Keratinocyte (primary cell): ENCODE results near the gene DMBX1. TPM values are rescaled to one million over a fixed set of nuclear protein-coding genes. Genes with fewer than 3 reads are reported as not detected.
A peak's percentile ranks its signal among the peaks of the same experiment; 100 is the strongest.

ENCODE experiments used
- DNase-seq: peaks from one replicate; pipeline ENCODE4 v3.0.0-alpha.2; 2011; ENCODE audit warnings: low read depth, missing footprints, low spot score
- FAIRE-seq: peaks from 2 replicates; lab custom pipeline; 2011; peaks lifted over from hg19 to GRCh38; lab: Jason Lieb, UNC
- H2AFZ ChIP-seq: 2 replicates; pipeline ENCODE4 v1.6.0; 2012; ENCODE audit warnings: low read length, control low read depth, inconsistent platforms; ENCODE audit not compliant: control insufficient read depth
- H3K27ac ChIP-seq: 2 replicates; pipeline ENCODE4 v1.5.1; 2011; ENCODE audit warnings: low read length; ENCODE audit not compliant: control insufficient read depth, insufficient read depth
- H3K27me3 ChIP-seq: 3 replicates; pipeline ENCODE4 v1.6.0; 2011; ENCODE audit warnings: low read length; ENCODE audit not compliant: control insufficient read depth, insufficient read depth; ENCODE audit errors: extremely low read depth
- H3K36me3 ChIP-seq, 2 experiments: 2 replicates in 1 of 2; 3 replicates in 1 of 2; pipeline ENCODE4 v1.5.1; 2011; ENCODE audit warnings: low read length in 2 of 2, mild to moderate bottlenecking in 1 of 2; ENCODE audit not compliant: control insufficient read depth in 2 of 2, insufficient read depth in 2 of 2; ENCODE audit errors: extremely low read depth in 1 of 2
- H3K4me1 ChIP-seq: 3 replicates; pipeline ENCODE4 v1.5.1; 2011; ENCODE audit warnings: low read length; ENCODE audit not compliant: control insufficient read depth, insufficient read depth; ENCODE audit errors: extremely low read depth
- H3K4me2 ChIP-seq: 3 replicates; pipeline ENCODE4 v1.6.0; 2011; ENCODE audit warnings: low read depth, low read length; ENCODE audit not compliant: control insufficient read depth, insufficient read depth; ENCODE audit errors: extremely low read depth
- H3K4me3 ChIP-seq, 3 experiments: fragments of 200-600 bp in 1 of 3; sonication (generic) in 1 of 3; 2 replicates in 2 of 3; 3 replicates in 1 of 3; pipeline ENCODE4 v1.5.1; 2011 to 2016; ENCODE audit warnings: low read length in 3 of 3, mild to moderate bottlenecking in 3 of 3, control low read depth in 2 of 3, inconsistent platforms in 1 of 3, low read depth in 1 of 3, mixed read lengths in 1 of 3, mixed run types in 1 of 3, moderate library complexity in 1 of 3; ENCODE audit not compliant: control insufficient read depth in 2 of 3, insufficient read depth in 2 of 3; ENCODE audit errors: extremely low read depth in 1 of 3
- H3K79me2 ChIP-seq: 2 replicates; pipeline ENCODE4 v1.6.0; 2012; ENCODE audit warnings: low read length; ENCODE audit not compliant: control insufficient read depth, insufficient read depth
- H3K9ac ChIP-seq: 3 replicates; pipeline ENCODE4 v1.6.0; 2011; ENCODE audit warnings: low read length; ENCODE audit not compliant: control insufficient read depth, insufficient read depth; ENCODE audit errors: extremely low read depth
- H3K9me1 ChIP-seq: 3 replicates; pipeline ENCODE4 v1.6.0; 2011; ENCODE audit warnings: low read length; ENCODE audit not compliant: control insufficient read depth, insufficient read depth; ENCODE audit errors: extremely low read depth
- H3K9me3 ChIP-seq: 2 replicates; pipeline ENCODE4 v1.5.1; 2012; ENCODE audit warnings: low read depth, low read length; ENCODE audit not compliant: control insufficient read depth
- H4K20me1 ChIP-seq: 3 replicates; pipeline ENCODE4 v1.6.0; 2011; ENCODE audit warnings: low read length; ENCODE audit not compliant: control insufficient read depth, insufficient read depth; ENCODE audit errors: extremely low read depth
- CTCF ChIP-seq, 3 experiments: IDR thresholded peaks in 1 of 3; conservative IDR thresholded peaks in 1 of 3; optimal IDR thresholded peaks in 1 of 3; 2 replicates in 2 of 3; 3 replicates in 1 of 3; pipeline versions ENCODE3 to v1.5.1; 2011; ENCODE audit warnings: low read length in 3 of 3, mild to moderate bottlenecking in 3 of 3, moderate library complexity in 2 of 3, control low read depth in 1 of 3, inconsistent platforms in 1 of 3; ENCODE audit not compliant: insufficient read depth in 2 of 3; ENCODE audit errors: extremely low read depth in 1 of 3
- EZH2 ChIP-seq: IDR thresholded peaks from one replicate; pipeline ENCODE4 v1.6.1; 2012; ENCODE audit warnings: inconsistent platforms, mild to moderate bottlenecking, low read length, moderate library complexity
- dilution Hi-C: fragments of 300-500 bp; cut with MboI; formaldehyde crosslinking; loops from one replicate; pipeline ENCODE4 v1.7.0; 2020; ENCODE audit warnings: low sequenced_read_pairs; ENCODE audit not compliant: extremely low pct_ligation_motif_present
- polyA minus RNA-seq, 3 experiments: library from RNA; depleted of rRNA, polyadenylated mRNA; stranded (reverse); fragments of >200 nt; gene quantifications; 1 replicate in 1 of 3; 2 replicates in 1 of 3; 3 replicates in 1 of 3; pipeline ENCODE4 v1.2.3, GENCODE V29; 2011
- polyA plus RNA-seq, 5 experiments: library from polyadenylated mRNA; depleted of rRNA in 3 of 5; stranded (reverse) in 3 of 5; stranded (forward) in 1 of 5; unstranded in 1 of 5; fragments of >200 nt; gene quantifications; 1 replicate in 1 of 5; 2 replicates in 3 of 5; 3 replicates in 1 of 5; pipeline versions ENCODE4 v1.2.1 to v1.2.3, GENCODE V29; 2011 to 2012; ENCODE audit warnings: missing spikeins in 2 of 5, low read depth in 1 of 5, low replicate concordance in 1 of 5

Gene DMBX1
- polyA plus RNA-seq (not detected in 3 replicates), polyA minus RNA-seq (not detected in 3 replicates)
- polyA plus RNA-seq (2011; ENCODE audit: low read depth), result not detected
- polyA plus RNA-seq (2011; cell fraction: cytosol; rRNA removed), result not detected in 2 replicates
- not detected in 2 replicates for polyA plus RNA-seq (2011; cell fraction: nucleus; rRNA removed)
- polyA plus RNA-seq (2012; ENCODE audit: low replicate concordance), result 0.06 TPM in 1 of 2 replicates, not detected in the other
- not detected for polyA minus RNA-seq (2011; cell fraction: cytosol; rRNA and poly(A)+ RNA removed)
- not detected in 2 replicates for polyA minus RNA-seq (2011; cell fraction: nucleus; rRNA and poly(A)+ RNA removed)

GRCh38 chr1:46489638-46490405 lies at the start of gene DMBX1:
Gene DMBX1, plus strand, starts transcription at chr1:46489836. Its CDS starts 17,175 bp downstream, at chr1:46507011.
- H3K4me2 ChIP-seq, result peak within 1 kb of the TSS; percentile 77
- peaks cover 10% of the 10 kb centered on the region for H4K20me1 ChIP-seq
- no peaks in the 10 kb centered on the region for H3K36me3 ChIP-seq
- dilution Hi-C loops, result no loop called here
- H3K27ac ChIP-seq, result no peak within 1 kb of the TSS
- no peaks in the 10 kb centered on the region for H3K79me2 ChIP-seq
- peaks cover 95% of the 10 kb centered on the region for H3K27me3 ChIP-seq
- H3K4me3 ChIP-seq, result peak within 1 kb of the TSS; percentile 16 to 64 (median 54)
- H3K9me3 ChIP-seq, result no peaks in the 10 kb centered on the region
- TF ChIP-seq CTCF (optimal IDR thresholded peaks at IDR 0.05 in 1 of 3, IDR thresholded peaks at IDR 0.05 in 1 of 3, conservative IDR thresholded peaks at IDR 0.05 in 1 of 3; ENCODE audit: extremely low read depth in 1 of 3, insufficient read depth in 2 of 3, low read length in 3 of 3), result no peak
- peak; percentile 94 for TF ChIP-seq EZH2
- no peak within 1 kb of the TSS for H2AFZ ChIP-seq
- FAIRE-seq (no peak), DNase-seq (no peak)
- H3K4me1 ChIP-seq, result peaks cover 8% of the 10 kb centered on the region
- H3K9ac ChIP-seq, result no peak within 1 kb of the TSS
- H3K9me1 ChIP-seq, result no peaks in the 10 kb centered on the region

- Histone ChIP-seq H3K4me2 (no peak overlapping the region), H3K9me3 (no peaks in the 10 kb centered on the region), H3K9ac (no peak overlapping the region), H3K9me1 (no peaks in the 10 kb centered on the region), H4K20me1 (no peaks in the 10 kb centered on the region), H3K4me3 (no peak overlapping the region), H2AFZ (no peak overlapping the region), H3K36me3 (no peaks in the 10 kb centered on the region), H3K79me2 (no peaks in the 10 kb centered on the region), H3K27me3 (peaks cover 7% of the 10 kb centered on the region), H3K4me1 (no peaks in the 10 kb centered on the region), H3K27ac (no peak overlapping the region)
- DNase-seq (no peak), FAIRE-seq (no peak)
- dilution Hi-C loops, result no loop called here
- TF ChIP-seq CTCF (optimal IDR thresholded peaks at IDR 0.05 in 1 of 3, IDR thresholded peaks at IDR 0.05 in 1 of 3, conservative IDR thresholded peaks at IDR 0.05 in 1 of 3; ENCODE audit: extremely low read depth in 1 of 3, insufficient read depth in 2 of 3, low read length in 3 of 3) (no peak), EZH2 (no peak)
These were observed 49.2 kb upstream of the DMBX1 start for GRCh38 chr1:46440478-46440877.
